ENCODE results near the gene MMP3.

GRCh38 chr11:102883141-102883540 lies 39.7 kb upstream of the MMP3 start:
- no peak for TF ChIP-seq EZH2 (IDR thresholded peaks at IDR 0.05; ENCODE audit: low read depth)
- no peak for TF ChIP-seq CTCF (conservative IDR thresholded peaks at IDR 0.05)

All from PC-9 (cell line).